HPDE6-E6E7 (cell line): ENCODE results near the gene MIS18BP1.
"Not testable (repeated sequence)": the region's sequence is repeated elsewhere in the genome, so short reads cannot be mapped to it uniquely, and the experiment has no call there.

Source experiments
- DNase-seq: peaks from one replicate; pipeline ENCODE4 v3.0.0; 2011; ENCODE audit warnings: missing footprints; ENCODE audit errors: extremely low spot score

Gene MIS18BP1

GRCh38 chr14:45246151-45246550 is 6.9 kb downstream of the MIS18BP1 start:
- DNase-seq: no peak

GRCh38 chr14:45242706-45243105 is 10.3 kb downstream of the MIS18BP1 start:
- no peak for DNase-seq

- no peak for DNase-seq
These were observed 14.0 kb downstream of the MIS18BP1 start for GRCh38 chr14:45238988-45239387.

GRCh38 chr14:45227566-45227965 is 25.4 kb downstream of the MIS18BP1 start:
- DNase-seq: no peak

- DNase-seq: no peak
These were observed 30.3 kb downstream of the MIS18BP1 start for GRCh38 chr14:45222485-45223262.

- not testable (repeated sequence) for DNase-seq
These were observed 38.7 kb downstream of the MIS18BP1 start for GRCh38 chr14:45214341-45214740.

- DNase-seq: not testable (repeated sequence)
These were observed 39.3 kb downstream of the MIS18BP1 start for GRCh38 chr14:45213716-45214115.

- no peak for DNase-seq
These were observed 40.8 kb downstream of the MIS18BP1 start for GRCh38 chr14:45212231-45212630.

- DNase-seq: no peak
These were observed 41.7 kb downstream of the MIS18BP1 start for GRCh38 chr14:45211295-45211694.

GRCh38 chr14:45210159-45210558 is 42.8 kb downstream of the MIS18BP1 start:
- no peak for DNase-seq

- DNase-seq: no peak
These were observed 48.8 kb downstream of the MIS18BP1 start for GRCh38 chr14:45204241-45204640.

- DNase-seq: no peak
These were observed 51.1 kb downstream of the MIS18BP1 start for GRCh38 chr14:45201905-45202304.

- DNase-seq: no peak
These were observed 53.8 kb downstream of the MIS18BP1 start for GRCh38 chr14:45199230-45199629.

GRCh38 chr14:45198551-45198950 is 54.5 kb downstream of the MIS18BP1 start:
- no peak for DNase-seq

GRCh38 chr14:45194964-45195363 is 58.0 kb downstream of the MIS18BP1 start:
- DNase-seq: no peak

GRCh38 chr14:45185100-45185814 is 67.7 kb downstream of the MIS18BP1 start:
- DNase-seq: no peak

- DNase-seq: no peak
These were observed 71.2 kb downstream of the MIS18BP1 start for GRCh38 chr14:45181806-45182205.

GRCh38 chr14:45181329-45181728 is 71.7 kb downstream of the MIS18BP1 start:
- DNase-seq: peak; percentile 4

GRCh38 chr14:45177076-45177475 is 75.9 kb downstream of the MIS18BP1 start:
- DNase-seq: peak; percentile 21

GRCh38 chr14:45169906-45170305 is 83.1 kb downstream of the MIS18BP1 start:
- no peak for DNase-seq

GRCh38 chr14:45156067-45156466 is 96.9 kb downstream of the MIS18BP1 start:
- DNase-seq: no peak
